ENCODE measurements around the gene JAKMIP1. TPM values are rescaled to one million over a fixed set of nuclear protein-coding genes. Genes with fewer than 3 reads are reported as not detected.
"Not testable (repeated sequence)": the region's sequence is repeated elsewhere in the genome, so short reads cannot be mapped to it uniquely, and the experiment has no call there.

The JAKMIP1 gene
- total RNA-seq, 2 experiments from 2014 or later: 4.0 to 5.1 TPM

DNA sequence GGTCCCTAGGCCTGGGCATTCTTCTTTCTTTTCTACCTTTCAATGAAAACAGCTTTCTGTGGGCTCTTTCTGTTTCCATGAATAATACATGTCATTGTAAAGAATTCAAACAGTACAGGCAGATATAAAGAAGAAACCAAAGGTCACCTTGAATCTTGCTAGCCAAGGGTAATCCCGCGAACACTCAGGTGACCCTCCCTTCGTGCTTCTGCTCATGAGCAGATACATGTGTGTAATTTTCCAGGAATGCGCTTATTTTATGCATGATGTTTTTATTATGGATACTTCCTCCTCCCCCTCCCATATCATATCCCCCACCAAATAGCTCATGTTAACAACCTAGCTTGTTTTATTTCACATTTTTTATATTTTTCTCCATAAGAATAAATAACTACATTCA, 9.6 kb upstream of the JAKMIP1 start:
- Histone ChIP-seq H2AFZ (ENCODE audit: low read length) (no peak overlapping the region), H3K4me3 (ENCODE audit: low read depth, low read length, poor library complexity, severe bottlenecking) (no peak overlapping the region), H3K4me2 (ENCODE audit: low read length) (no peak overlapping the region), H3K4me1 (ENCODE audit: insufficient read depth, low read length, poor library complexity, severe bottlenecking) (no peaks in the 10 kb centered on the region), H3K9me3 (ENCODE audit: low read length) (no peaks in the 10 kb centered on the region), H3K9me2 (ENCODE audit: insufficient read depth, low read length) (no peaks in the 10 kb centered on the region), H4K20me1 (ENCODE audit: insufficient read depth, low read length) (no peaks in the 10 kb centered on the region), H3K36me3 (ENCODE audit: insufficient read depth, low read length) (no peaks in the 10 kb centered on the region), H3K27ac (ENCODE audit: low read depth, low read length, poor library complexity, severe bottlenecking) (no peak overlapping the region), H3K79me2 (ENCODE audit: insufficient read depth, low read depth, low read length) (no peaks in the 10 kb centered on the region)
- no peak for TF ChIP-seq EZH2phosphoT487 (IDR thresholded peaks at IDR 0.05; ENCODE audit: borderline replicate concordance, low read depth, low read length)
- TF ChIP-seq, protein P1, sequence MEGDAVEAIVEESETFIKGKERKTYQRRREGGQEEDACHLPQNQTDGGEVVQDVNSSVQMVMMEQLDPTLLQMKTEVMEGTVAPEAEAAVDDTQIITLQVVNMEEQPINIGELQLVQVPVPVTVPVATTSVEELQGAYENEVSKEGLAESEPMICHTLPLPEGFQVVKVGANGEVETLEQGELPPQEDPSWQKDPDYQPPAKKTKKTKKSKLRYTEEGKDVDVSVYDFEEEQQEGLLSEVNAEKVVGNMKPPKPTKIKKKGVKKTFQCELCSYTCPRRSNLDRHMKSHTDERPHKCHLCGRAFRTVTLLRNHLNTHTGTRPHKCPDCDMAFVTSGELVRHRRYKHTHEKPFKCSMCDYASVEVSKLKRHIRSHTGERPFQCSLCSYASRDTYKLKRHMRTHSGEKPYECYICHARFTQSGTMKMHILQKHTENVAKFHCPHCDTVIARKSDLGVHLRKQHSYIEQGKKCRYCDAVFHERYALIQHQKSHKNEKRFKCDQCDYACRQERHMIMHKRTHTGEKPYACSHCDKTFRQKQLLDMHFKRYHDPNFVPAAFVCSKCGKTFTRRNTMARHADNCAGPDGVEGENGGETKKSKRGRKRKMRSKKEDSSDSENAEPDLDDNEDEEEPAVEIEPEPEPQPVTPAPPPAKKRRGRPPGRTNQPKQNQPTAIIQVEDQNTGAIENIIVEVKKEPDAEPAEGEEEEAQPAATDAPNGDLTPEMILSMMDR (conservative IDR thresholded peaks at IDR 0.05; ENCODE audit: low read length): no peak
- CTCF ChIA-PET (ENCODE audit: unreplicated experiment): no interaction called here
- intact Hi-C loops (cut with micrococcal nuclease; ENCODE audit: unreplicated experiment): no loop called here
- POLR2A ChIA-PET: no interaction called here
- no TSS peak for BruUV-seq (replicated peaks)
- no peak for DNase-seq (ENCODE audit: low spot score)

- H3K36me3 ChIP-seq (ENCODE audit: insufficient read depth, low read length); CTCF ChIA-PET (ENCODE audit: unreplicated experiment); DNase-seq (ENCODE audit: low spot score); H4K20me1 ChIP-seq (ENCODE audit: insufficient read depth, low read length); H3K27ac ChIP-seq (ENCODE audit: low read depth, low read length, poor library complexity, severe bottlenecking); H3K4me1 ChIP-seq (ENCODE audit: insufficient read depth, low read length, poor library complexity, severe bottlenecking); H3K9me3 ChIP-seq (ENCODE audit: low read length); H3K4me3 ChIP-seq (ENCODE audit: low read depth, low read length, poor library complexity, severe bottlenecking); intact Hi-C loops (cut with micrococcal nuclease; ENCODE audit: unreplicated experiment); H3K4me2 ChIP-seq (ENCODE audit: low read length); H3K9me2 ChIP-seq (ENCODE audit: insufficient read depth, low read length); BruUV-seq (replicated peaks); POLR2A ChIA-PET; H3K79me2 ChIP-seq (ENCODE audit: insufficient read depth, low read depth, low read length); H2AFZ ChIP-seq (ENCODE audit: low read length): not testable (repeated sequence)
Observed at GRCh38 chr4:6209291-6209690, 8.9 kb upstream of the JAKMIP1 start.

- Histone ChIP-seq H3K9me2 (ENCODE audit: insufficient read depth, low read length) (no peaks in the 10 kb centered on the region), H3K79me2 (ENCODE audit: insufficient read depth, low read depth, low read length) (no peaks in the 10 kb centered on the region), H3K4me1 (ENCODE audit: insufficient read depth, low read length, poor library complexity, severe bottlenecking) (no peaks in the 10 kb centered on the region), H4K20me1 (ENCODE audit: insufficient read depth, low read length) (no peaks in the 10 kb centered on the region), H2AFZ (ENCODE audit: low read length) (no peak overlapping the region), H3K4me3 (ENCODE audit: low read depth, low read length, poor library complexity, severe bottlenecking) (no peak overlapping the region), H3K36me3 (ENCODE audit: insufficient read depth, low read length) (no peaks in the 10 kb centered on the region), H3K27ac (ENCODE audit: low read depth, low read length, poor library complexity, severe bottlenecking) (no peak overlapping the region), H3K9me3 (ENCODE audit: low read length) (no peaks in the 10 kb centered on the region), H3K4me2 (ENCODE audit: low read length) (no peak overlapping the region)
- ChIA-PET CTCF (ENCODE audit: unreplicated experiment) (no interaction called here), POLR2A (no interaction called here)
- no TSS peak for BruUV-seq (replicated peaks)
- no peak for DNase-seq (ENCODE audit: low spot score)
- intact Hi-C loops (cut with micrococcal nuclease; ENCODE audit: unreplicated experiment): no loop called here
- TF ChIP-seq EZH2phosphoT487 (IDR thresholded peaks at IDR 0.05; ENCODE audit: borderline replicate concordance, low read depth, low read length): no peak
- TF ChIP-seq, protein P1 (conservative IDR thresholded peaks at IDR 0.05; ENCODE audit: low read length): no peak
Observed at GRCh38 chr4:6208416-6208815, 8.1 kb upstream of the JAKMIP1 start.

Data from OCI-LY7 (cell line).